ENCODE data around the gene NT5DC1. TPM values are rescaled to one million over a fixed set of nuclear protein-coding genes. Genes with fewer than 3 reads are reported as not detected.

Gene NT5DC1
- polyA plus RNA-seq, 3 donors: 18.2 to 39.0 (median 28.3) TPM

GRCh38 chr6:116291701-116292396, 191.2 kb downstream of the NT5DC1 start:
- peaks cover 7% of the 10 kb centered on the region for H3K4me1 Mint-ChIP-seq
- no peak overlapping the region for H3K9ac ChIP-seq (ENCODE audit: insufficient read depth, low read length, poor library complexity, severe bottlenecking)
- H3K27me3 ChIP-seq (ENCODE audit: control insufficient read depth in 2 of 2, insufficient read depth in 2 of 2, low read length in 2 of 2): no peaks in the 10 kb centered on the region
- intact Hi-C loops (cut with micrococcal nuclease): loop anchor here (5.0 to 10.0 kb wide), 2 partner anchors 153 to 240 kb away; no protein-coding TSS in a partner anchor
- H3K79me2 ChIP-seq (ENCODE audit: insufficient read depth, low read length): no peaks in the 10 kb centered on the region
- peaks cover 4 to 6% of the 10 kb centered on the region in 2 donors for H3K4me1 ChIP-seq (ENCODE audit: control insufficient read depth in 1 of 2, insufficient read depth in 2 of 2, low read length in 2 of 2)
- no peaks in the 10 kb centered on the region for H4K20me1 ChIP-seq (ENCODE audit: insufficient read depth, low read length)
- H2AFZ ChIP-seq (ENCODE audit: insufficient read depth, low read depth, low read length, poor library complexity, severe bottlenecking): peak overlapping the region; percentile 36
- no peak overlapping the region for H3K4me2 ChIP-seq (replicated peaks; ENCODE audit: extremely low read depth, low read length, poor library complexity, severe bottlenecking)
- no peak overlapping the region for H3K27ac Mint-ChIP-seq
- no peak overlapping the region for H3K4me3 ChIP-seq (replicated peaks in 1 of 3; ENCODE audit: low read depth in 2 of 3, low read length in 3 of 3)
- H3K9me3 Mint-ChIP-seq: peaks cover 0 to 2% (median 0%) of the 10 kb centered on the region in 7 donors
- H3K27ac ChIP-seq (ENCODE audit: low read depth in 1 of 2, low read length in 2 of 2): no peak overlapping the region
- H3K36me3 Mint-ChIP-seq: no peaks in the 10 kb centered on the region
- H3K27me3 Mint-ChIP-seq (ENCODE audit: low read depth in 3 of 3): peaks cover 0 to 1% (median 0%) of the 10 kb centered on the region in 3 donors
- WGBS (ENCODE audit: insufficient coverage): 38% methylated on average over 4 of the region's 4 CpGs
- DNase-seq: no peak
- H3K9me3 ChIP-seq (replicated peaks in 1 of 2; ENCODE audit: control insufficient read depth in 1 of 2, insufficient read depth in 1 of 2, low read length in 2 of 2): no peaks in the 10 kb centered on the region
- H3K4me3 Mint-ChIP-seq: no peak overlapping the region
- H3K36me3 ChIP-seq (replicated peaks in 1 of 2; ENCODE audit: control insufficient read depth in 1 of 2, insufficient read depth in 2 of 2, low read length in 2 of 2): no peaks in the 10 kb centered on the region
- no peak for TF ChIP-seq CTCF (IDR thresholded peaks at IDR 0.05)

- no peak overlapping the region for H3K27ac ChIP-seq (ENCODE audit: low read depth in 1 of 2, low read length in 2 of 2)
- H3K79me2 ChIP-seq (ENCODE audit: insufficient read depth, low read length): no peaks in the 10 kb centered on the region
- peaks cover 0 to 1% (median 0%) of the 10 kb centered on the region in 3 donors for H3K27me3 Mint-ChIP-seq (ENCODE audit: low read depth in 3 of 3)
- no peaks in the 10 kb centered on the region for H3K36me3 ChIP-seq (replicated peaks in 1 of 2; ENCODE audit: control insufficient read depth in 1 of 2, insufficient read depth in 2 of 2, low read length in 2 of 2)
- TF ChIP-seq CTCF (IDR thresholded peaks at IDR 0.05): no peak
- H3K4me1 ChIP-seq (ENCODE audit: control insufficient read depth in 1 of 2, insufficient read depth in 2 of 2, low read length in 2 of 2): peaks cover 4 to 6% of the 10 kb centered on the region in 2 donors
- H3K27me3 ChIP-seq (ENCODE audit: control insufficient read depth in 2 of 2, insufficient read depth in 2 of 2, low read length in 2 of 2): no peaks in the 10 kb centered on the region
- WGBS (ENCODE audit: insufficient coverage): no CpG with 5 or more reads among the region's 1 CpG
- no peak overlapping the region for H3K4me3 ChIP-seq (replicated peaks in 1 of 3; ENCODE audit: low read depth in 2 of 3, low read length in 3 of 3)
- H3K36me3 Mint-ChIP-seq: no peaks in the 10 kb centered on the region
- peaks cover 0 to 2% (median 0%) of the 10 kb centered on the region in 7 donors for H3K9me3 Mint-ChIP-seq
- H3K9ac ChIP-seq (ENCODE audit: insufficient read depth, low read length, poor library complexity, severe bottlenecking): no peak overlapping the region
- peaks cover 5% of the 10 kb centered on the region for H3K4me1 Mint-ChIP-seq
- no peaks in the 10 kb centered on the region for H3K9me3 ChIP-seq (replicated peaks in 1 of 2; ENCODE audit: control insufficient read depth in 1 of 2, insufficient read depth in 1 of 2, low read length in 2 of 2)
- no peak for DNase-seq
- no peak overlapping the region for H3K4me2 ChIP-seq (replicated peaks; ENCODE audit: extremely low read depth, low read length, poor library complexity, severe bottlenecking)
- H3K4me3 Mint-ChIP-seq: no peak overlapping the region
- H3K27ac Mint-ChIP-seq: no peak overlapping the region
- no peaks in the 10 kb centered on the region for H4K20me1 ChIP-seq (ENCODE audit: insufficient read depth, low read length)
- H2AFZ ChIP-seq (ENCODE audit: insufficient read depth, low read depth, low read length, poor library complexity, severe bottlenecking): no peak overlapping the region
- intact Hi-C loops (cut with micrococcal nuclease): loop anchor here (5.0 to 10.0 kb wide), 2 partner anchors 152 to 240 kb away; no protein-coding TSS in a partner anchor
Measured at GRCh38 chr6:116292553-116292952, 191.9 kb downstream of the NT5DC1 start.
